ENCODE measurements around the gene DGKD.
"Not testable (repeated sequence)": the region's sequence is repeated elsewhere in the genome, so short reads cannot be mapped to it uniquely, and the experiment has no call there.

DGKD gene

DNA sequence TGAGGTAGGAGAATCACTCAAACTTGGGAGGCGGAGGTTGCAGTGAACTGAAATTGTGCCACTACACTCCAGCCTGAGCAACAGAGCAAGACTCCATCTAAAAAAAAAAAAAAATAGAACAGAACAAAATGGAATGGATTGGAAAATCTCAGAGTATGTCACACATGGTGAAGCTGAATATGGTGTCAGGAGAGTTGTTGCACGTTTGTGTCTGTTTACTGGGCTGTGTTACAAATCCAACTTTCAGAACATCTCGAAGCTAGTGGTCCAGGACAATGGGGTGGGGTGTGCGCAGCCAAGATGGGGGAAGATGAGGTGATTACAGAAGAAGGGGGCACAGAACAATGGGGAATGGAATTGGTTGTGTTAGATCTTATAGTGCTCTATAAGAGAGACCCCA lies 29.0 kb upstream of the DGKD start:
- Histone ChIP-seq H3K4me3 (ENCODE audit: low read depth, low read length) (no peak overlapping the region), H3K27me3 (ENCODE audit: control insufficient read depth, insufficient read depth, low read length) (peaks cover 29% of the 10 kb centered on the region), H3K4me1 (ENCODE audit: control insufficient read depth, insufficient read depth, low read length) (peaks cover 9% of the 10 kb centered on the region; the same call in 1 of the 2 replicates), H3K9ac (ENCODE audit: low read depth, low read length) (no peak overlapping the region), H3K9me3 (ENCODE audit: control insufficient read depth, insufficient read depth, low read length) (no peaks in the 10 kb centered on the region), H3K36me3 (ENCODE audit: control insufficient read depth, insufficient read depth, low read length) (no peaks in the 10 kb centered on the region), H3K27ac (ENCODE audit: low read depth, low read length) (no peak overlapping the region)

DNA sequence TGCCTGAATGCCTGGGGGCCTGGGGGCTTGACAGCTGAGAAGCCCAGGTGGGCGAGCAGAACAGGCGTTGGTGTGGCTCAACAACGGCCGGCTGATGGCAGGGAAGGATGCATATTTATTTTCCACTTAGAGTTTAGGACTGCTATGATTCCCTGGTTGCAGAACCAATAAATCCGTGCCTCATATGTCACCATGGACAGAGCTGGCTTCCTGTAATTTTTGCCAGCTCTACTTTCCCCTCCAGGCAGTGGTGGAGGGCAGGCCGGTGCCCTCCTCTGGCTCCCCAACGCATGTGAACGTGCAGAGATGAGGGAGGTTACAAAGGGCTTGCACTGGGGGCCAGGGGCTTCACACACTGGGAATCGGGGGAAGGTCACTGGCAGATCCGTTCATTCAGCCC lies 28.5 kb upstream of the DGKD start:
- peaks cover 34% of the 10 kb centered on the region for H3K27me3 ChIP-seq (ENCODE audit: control insufficient read depth, insufficient read depth, low read length)
- H3K36me3 ChIP-seq (ENCODE audit: control insufficient read depth, insufficient read depth, low read length) = no peaks in the 10 kb centered on the region
- H3K4me1 ChIP-seq (ENCODE audit: control insufficient read depth, insufficient read depth, low read length) = peaks cover 9% of the 10 kb centered on the region; the same call in 1 of the 2 replicates
- H3K27ac ChIP-seq (ENCODE audit: low read depth, low read length) = no peak overlapping the region
- H3K9me3 ChIP-seq (ENCODE audit: control insufficient read depth, insufficient read depth, low read length) = no peaks in the 10 kb centered on the region
- no peak overlapping the region for H3K9ac ChIP-seq (ENCODE audit: low read depth, low read length)
- H3K4me3 ChIP-seq (ENCODE audit: low read depth, low read length) = no peak overlapping the region

DNA sequence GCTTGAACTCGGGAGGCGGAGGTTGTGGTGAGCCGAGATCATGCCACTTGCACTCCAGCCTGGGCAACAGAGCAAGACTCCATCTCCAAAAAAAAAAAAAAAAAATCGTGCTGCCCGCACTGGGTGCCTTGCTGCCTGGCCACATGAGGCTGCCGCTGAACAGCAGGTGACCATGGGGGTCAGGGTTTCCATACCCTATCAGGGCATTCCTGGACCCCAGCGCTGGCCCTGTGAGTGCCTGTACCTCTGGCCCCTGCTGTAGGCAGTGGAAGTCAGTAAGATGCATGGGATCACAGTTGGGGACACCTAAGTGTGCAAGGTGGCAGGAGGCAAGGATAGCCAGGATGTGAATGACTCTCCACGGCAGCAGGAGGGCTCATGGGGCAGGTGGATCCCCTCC lies 27.8 kb upstream of the DGKD start:
- Histone ChIP-seq H3K9me3 (ENCODE audit: control insufficient read depth, insufficient read depth, low read length) (no peaks in the 10 kb centered on the region), H3K27me3 (ENCODE audit: control insufficient read depth, insufficient read depth, low read length) (peaks cover 41% of the 10 kb centered on the region), H3K4me3 (ENCODE audit: low read depth, low read length) (no peak overlapping the region), H3K4me1 (ENCODE audit: control insufficient read depth, insufficient read depth, low read length) (peaks cover 9% of the 10 kb centered on the region; the same call in 1 of the 2 replicates), H3K27ac (ENCODE audit: low read depth, low read length) (no peak overlapping the region), H3K9ac (ENCODE audit: low read depth, low read length) (no peak overlapping the region), H3K36me3 (ENCODE audit: control insufficient read depth, insufficient read depth, low read length) (no peaks in the 10 kb centered on the region)

DNA sequence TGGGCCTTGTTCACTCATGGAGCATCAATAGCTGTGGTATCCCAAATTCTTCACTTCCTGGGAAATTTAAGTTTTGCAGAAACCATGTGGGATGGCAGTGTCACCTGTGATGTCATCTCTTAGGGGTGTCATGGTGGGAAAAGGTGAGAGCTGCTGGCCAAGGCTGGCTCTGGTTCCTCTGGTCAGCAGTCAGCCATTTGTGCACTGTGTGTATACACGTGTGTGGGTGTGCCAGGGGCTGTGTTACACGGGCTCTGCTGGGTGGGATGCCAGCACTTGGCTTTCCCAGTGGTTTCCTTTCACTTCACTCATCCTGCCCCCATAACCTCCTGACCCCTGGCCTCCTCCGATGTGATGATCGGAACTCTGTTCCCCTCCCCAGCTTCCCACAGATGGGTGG lies 25.4 kb upstream of the DGKD start:
- no peak overlapping the region for H3K4me3 ChIP-seq (ENCODE audit: low read depth, low read length)
- peaks cover 9% of the 10 kb centered on the region; the same call in 1 of the 2 replicates for H3K4me1 ChIP-seq (ENCODE audit: control insufficient read depth, insufficient read depth, low read length)
- H3K27me3 ChIP-seq (ENCODE audit: control insufficient read depth, insufficient read depth, low read length) = peaks cover 57% of the 10 kb centered on the region
- H3K27ac ChIP-seq (ENCODE audit: low read depth, low read length) = no peak overlapping the region
- no peaks in the 10 kb centered on the region for H3K9me3 ChIP-seq (ENCODE audit: control insufficient read depth, insufficient read depth, low read length)
- H3K36me3 ChIP-seq (ENCODE audit: control insufficient read depth, insufficient read depth, low read length) = no peaks in the 10 kb centered on the region
- no peak overlapping the region for H3K9ac ChIP-seq (ENCODE audit: low read depth, low read length)

DNA sequence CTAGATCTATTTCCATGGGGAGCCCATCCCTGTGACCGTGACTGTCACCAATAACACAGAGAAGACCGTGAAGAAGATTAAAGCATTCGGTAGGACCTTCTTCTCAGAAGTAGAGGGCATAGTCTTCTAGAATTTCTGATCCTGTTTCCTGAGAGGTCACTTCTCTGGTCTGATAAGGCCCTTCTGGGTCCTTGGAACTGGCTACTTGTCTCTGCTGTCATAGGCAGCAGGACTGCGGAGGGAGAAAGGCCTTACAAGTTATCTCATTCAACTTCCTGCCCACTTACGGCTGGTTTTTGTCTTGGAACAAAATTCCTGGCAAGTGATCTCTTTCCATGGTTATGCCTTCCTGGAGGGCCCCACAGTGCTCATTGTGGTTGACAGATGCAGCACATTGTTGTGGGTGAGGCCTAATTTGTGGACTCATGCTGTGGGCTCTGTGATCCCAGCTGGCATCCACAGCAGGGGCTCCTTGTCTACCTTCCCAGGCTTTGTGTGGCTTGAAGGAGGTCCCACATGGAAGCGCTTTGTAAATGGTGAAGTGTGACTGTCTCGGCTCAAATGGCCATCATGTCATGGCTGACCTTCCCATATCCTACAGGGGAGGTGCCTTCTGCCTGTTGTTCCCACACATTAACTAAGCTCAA lies 24.7 kb upstream of the DGKD start:
- H3K4me1 ChIP-seq (ENCODE audit: control insufficient read depth, insufficient read depth, low read length) = peaks cover 9% of the 10 kb centered on the region; the same call in 1 of the 2 replicates
- no peaks in the 10 kb centered on the region for H3K36me3 ChIP-seq (ENCODE audit: control insufficient read depth, insufficient read depth, low read length)
- peaks cover 64% of the 10 kb centered on the region for H3K27me3 ChIP-seq (ENCODE audit: control insufficient read depth, insufficient read depth, low read length)
- no peak overlapping the region for H3K4me3 ChIP-seq (ENCODE audit: low read depth, low read length)
- no peak overlapping the region for H3K9ac ChIP-seq (ENCODE audit: low read depth, low read length)
- no peaks in the 10 kb centered on the region for H3K9me3 ChIP-seq (ENCODE audit: control insufficient read depth, insufficient read depth, low read length)
- peak overlapping the region; percentile 65 for H3K27ac ChIP-seq (ENCODE audit: low read depth, low read length)

DNA sequence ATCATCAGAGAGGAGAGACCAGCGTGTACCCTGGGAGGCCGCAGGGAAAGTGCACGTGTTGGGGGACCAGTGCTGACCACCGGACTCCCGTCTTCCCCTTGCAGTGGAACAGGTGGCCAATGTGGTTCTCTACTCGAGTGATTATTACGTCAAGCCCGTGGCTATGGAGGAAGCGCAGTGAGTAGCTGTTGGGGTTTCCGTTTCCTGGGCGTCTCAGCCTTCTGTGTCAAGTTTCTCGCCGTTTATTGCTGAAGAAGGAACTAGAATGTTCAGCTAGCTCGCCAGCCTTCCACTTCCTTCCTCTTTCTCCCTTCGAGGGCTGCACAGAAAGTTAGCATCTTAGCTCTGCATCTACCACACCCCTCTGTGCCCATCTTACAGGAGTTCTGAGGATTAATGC lies 22.8 kb upstream of the DGKD start:
- Histone ChIP-seq H3K27me3 (ENCODE audit: control insufficient read depth, insufficient read depth, low read length) (peaks cover 68% of the 10 kb centered on the region), H3K9me3 (ENCODE audit: control insufficient read depth, insufficient read depth, low read length) (no peaks in the 10 kb centered on the region), H3K36me3 (ENCODE audit: control insufficient read depth, insufficient read depth, low read length) (no peaks in the 10 kb centered on the region), H3K4me3 (ENCODE audit: low read depth, low read length) (no peak overlapping the region), H3K9ac (ENCODE audit: low read depth, low read length) (no peak overlapping the region), H3K4me1 (ENCODE audit: control insufficient read depth, insufficient read depth, low read length) (peaks cover 9% of the 10 kb centered on the region; the same call in 1 of the 2 replicates), H3K27ac (ENCODE audit: low read depth, low read length) (no peak overlapping the region)

DNA sequence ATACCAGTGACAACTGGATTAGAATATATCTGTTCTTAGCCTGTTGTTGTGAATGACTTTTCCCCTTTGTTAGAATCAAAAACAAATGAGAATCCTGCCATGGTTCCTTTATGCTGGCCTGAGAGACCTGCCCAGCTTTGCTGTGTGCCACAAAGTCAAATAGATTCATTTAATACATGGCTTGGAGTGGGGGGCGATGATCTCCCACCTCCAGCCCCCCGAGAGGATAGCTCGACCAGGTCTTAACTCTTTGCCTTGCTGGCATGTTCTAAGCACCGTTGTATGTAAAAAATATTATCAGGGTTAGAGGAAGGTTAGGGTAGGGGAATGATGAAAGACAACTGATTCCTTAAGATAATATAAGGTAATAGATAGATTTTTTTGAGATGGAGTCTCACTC lies 22.2 kb upstream of the DGKD start:
- Histone ChIP-seq H3K9me3 (ENCODE audit: control insufficient read depth, insufficient read depth, low read length) (no peaks in the 10 kb centered on the region), H3K36me3 (ENCODE audit: control insufficient read depth, insufficient read depth, low read length) (no peaks in the 10 kb centered on the region), H3K27ac (ENCODE audit: low read depth, low read length) (no peak overlapping the region), H3K4me1 (ENCODE audit: control insufficient read depth, insufficient read depth, low read length) (peaks cover 9% of the 10 kb centered on the region; the same call in 1 of the 2 replicates), H3K27me3 (ENCODE audit: control insufficient read depth, insufficient read depth, low read length) (peaks cover 64% of the 10 kb centered on the region), H3K9ac (ENCODE audit: low read depth, low read length) (no peak overlapping the region), H3K4me3 (ENCODE audit: low read depth, low read length) (no peak overlapping the region)

DNA sequence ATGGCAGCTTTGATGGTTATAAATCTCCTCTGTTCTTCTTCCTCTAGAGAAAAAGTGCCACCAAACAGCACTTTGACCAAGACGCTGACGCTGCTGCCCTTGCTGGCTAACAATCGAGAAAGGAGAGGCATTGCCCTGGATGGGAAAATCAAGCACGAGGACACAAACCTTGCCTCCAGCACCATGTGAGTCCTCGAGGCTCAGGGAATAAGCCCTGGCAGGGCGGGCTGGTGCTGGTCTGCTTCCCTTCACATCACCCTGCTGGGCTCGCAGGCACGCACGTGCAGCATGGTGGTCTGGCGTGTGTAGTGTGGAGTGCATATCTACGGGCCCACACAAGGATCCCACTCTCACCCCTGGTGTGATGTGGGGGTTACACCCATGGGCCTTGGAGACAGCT lies 19.4 kb upstream of the DGKD start:
- H3K27ac ChIP-seq (ENCODE audit: low read depth, low read length) = no peak overlapping the region
- H3K9ac ChIP-seq (ENCODE audit: low read depth, low read length) = no peak overlapping the region
- H3K27me3 ChIP-seq (ENCODE audit: control insufficient read depth, insufficient read depth, low read length) = peaks cover 42% of the 10 kb centered on the region
- H3K36me3 ChIP-seq (ENCODE audit: control insufficient read depth, insufficient read depth, low read length) = no peaks in the 10 kb centered on the region
- no peaks in the 10 kb centered on the region for H3K9me3 ChIP-seq (ENCODE audit: control insufficient read depth, insufficient read depth, low read length)
- no peak overlapping the region for H3K4me3 ChIP-seq (ENCODE audit: low read depth, low read length)
- peaks cover 3% of the 10 kb centered on the region; the same call in 1 of the 2 replicates for H3K4me1 ChIP-seq (ENCODE audit: control insufficient read depth, insufficient read depth, low read length)

DNA sequence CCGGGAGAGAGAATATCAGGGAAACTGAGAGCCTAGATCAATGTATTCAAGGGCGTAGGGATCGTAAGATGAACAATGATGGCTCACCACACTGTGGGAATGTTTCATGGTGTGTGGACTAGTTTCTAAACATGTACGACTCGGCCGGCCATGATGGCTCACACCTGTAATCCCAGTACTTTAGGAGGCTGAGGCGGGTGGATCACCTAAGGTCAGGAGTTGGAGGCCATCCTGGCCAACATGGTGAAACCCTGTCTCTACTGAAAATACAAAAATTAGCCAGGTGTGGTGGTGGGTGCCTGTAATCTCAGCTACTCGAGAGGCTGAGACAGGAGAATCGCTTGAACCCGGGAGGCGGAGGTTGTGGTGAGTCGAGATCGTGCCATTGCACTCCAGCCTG lies 18.2 kb upstream of the DGKD start:
- H3K9me3 ChIP-seq (ENCODE audit: control insufficient read depth, insufficient read depth, low read length); H3K4me3 ChIP-seq (ENCODE audit: low read depth, low read length); H3K27ac ChIP-seq (ENCODE audit: low read depth, low read length); H3K9ac ChIP-seq (ENCODE audit: low read depth, low read length); H3K4me1 ChIP-seq (ENCODE audit: control insufficient read depth, insufficient read depth, low read length); H3K36me3 ChIP-seq (ENCODE audit: control insufficient read depth, insufficient read depth, low read length): not testable (repeated sequence)
- H3K27me3 ChIP-seq (ENCODE audit: control insufficient read depth, insufficient read depth, low read length) = peaks cover 31% of the 10 kb centered on the region

DNA sequence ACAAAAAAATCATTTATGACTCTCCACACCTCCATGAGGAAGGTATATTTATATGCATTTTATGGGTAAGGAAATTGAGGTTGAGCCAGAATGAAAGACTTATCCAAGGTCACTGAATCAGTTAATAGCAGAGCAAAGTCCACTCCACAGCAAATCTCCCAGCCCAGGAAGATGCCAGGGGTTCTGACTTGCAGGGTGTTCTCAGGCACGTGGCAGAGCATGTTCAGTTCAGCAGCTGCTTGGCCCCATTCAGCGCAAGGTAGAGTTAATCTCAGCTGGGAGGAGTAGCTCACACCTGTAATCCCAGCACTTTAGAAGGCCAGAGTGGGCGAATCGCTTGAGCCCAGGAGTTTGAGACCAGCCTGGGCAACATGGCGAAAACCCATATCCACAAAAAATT lies 17.8 kb upstream of the DGKD start:
- no peak overlapping the region for H3K9ac ChIP-seq (ENCODE audit: low read depth, low read length)
- H3K27me3 ChIP-seq (ENCODE audit: control insufficient read depth, insufficient read depth, low read length) = peaks cover 26% of the 10 kb centered on the region
- H3K4me3 ChIP-seq (ENCODE audit: low read depth, low read length) = no peak overlapping the region
- no peaks in the 10 kb centered on the region for H3K4me1 ChIP-seq (ENCODE audit: control insufficient read depth, insufficient read depth, low read length)
- H3K36me3 ChIP-seq (ENCODE audit: control insufficient read depth, insufficient read depth, low read length) = no peaks in the 10 kb centered on the region
- no peaks in the 10 kb centered on the region for H3K9me3 ChIP-seq (ENCODE audit: control insufficient read depth, insufficient read depth, low read length)
- H3K27ac ChIP-seq (ENCODE audit: low read depth, low read length) = no peak overlapping the region

DNA sequence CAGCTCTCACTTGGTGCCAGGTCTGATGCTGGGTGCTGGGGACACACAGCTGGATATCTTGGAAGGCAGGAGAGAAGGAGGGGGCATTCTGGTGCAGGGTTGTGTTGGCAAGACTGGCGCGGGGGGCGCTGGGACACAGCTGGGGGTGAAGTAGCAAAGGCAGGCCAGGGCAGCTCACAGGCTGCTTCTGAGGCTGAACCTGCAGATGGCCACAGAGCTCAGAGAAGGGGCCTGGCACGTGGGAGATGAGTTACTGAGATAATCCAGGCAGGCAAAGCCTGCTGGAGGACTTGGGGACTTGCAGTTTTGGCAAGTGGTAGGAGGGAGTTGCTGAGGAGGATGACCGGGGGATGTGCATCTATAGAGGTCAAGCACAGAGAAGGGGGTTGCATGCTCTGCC lies 16.2 kb upstream of the DGKD start:
- Histone ChIP-seq H3K9ac (ENCODE audit: low read depth, low read length) (no peak overlapping the region), H3K27me3 (ENCODE audit: control insufficient read depth, insufficient read depth, low read length) (peaks cover 18% of the 10 kb centered on the region), H3K9me3 (ENCODE audit: control insufficient read depth, insufficient read depth, low read length) (no peaks in the 10 kb centered on the region), H3K4me1 (ENCODE audit: control insufficient read depth, insufficient read depth, low read length) (no peaks in the 10 kb centered on the region), H3K27ac (ENCODE audit: low read depth, low read length) (no peak overlapping the region), H3K36me3 (ENCODE audit: control insufficient read depth, insufficient read depth, low read length) (no peaks in the 10 kb centered on the region), H3K4me3 (ENCODE audit: low read depth, low read length) (no peak overlapping the region)
